Measurements from ENCODE around the gene CBLC. TPM values are rescaled to one million over a fixed set of nuclear protein-coding genes. Genes with fewer than 3 reads are reported as not detected.

The CBLC gene
- polyA plus RNA-seq, 1 of the 3 experiments (the other 2 are of a cell fraction) = not detected

- H3K9me3 ChIP-seq = no peaks in the 10 kb centered on the region
- peak overlapping the region; percentile 53 to 92 for H3K27ac ChIP-seq (ENCODE audit: low read depth in 2 of 2, low read length in 1 of 2)
- H3K9me2 ChIP-seq = no peaks in the 10 kb centered on the region
- ChIA-PET POLR2A (no interaction called here), CTCF (interaction anchor here (0.7 to 3.0 kb wide), 9 partner anchors 11 to 123 kb away, joined by 3 to 11 read pairs (median 3); no protein-coding TSS in a partner anchor)
- peak; percentile 51 for DNase-seq
- H3F3A ChIP-seq (replicated peaks; ENCODE audit: insufficient read depth) = peaks cover 18% of the 10 kb centered on the region
- no peaks in the 10 kb centered on the region for H3K36me3 ChIP-seq (replicated peaks in 1 of 2; ENCODE audit: control insufficient read depth in 1 of 2, insufficient read depth in 2 of 2, low read length in 1 of 2)
- no peaks in the 10 kb centered on the region for H3K27me3 ChIP-seq (ENCODE audit: insufficient read depth)
- peaks cover 39% of the 10 kb centered on the region for H4K20me1 ChIP-seq (ENCODE audit: insufficient read depth)
- H3K79me2 ChIP-seq (ENCODE audit: insufficient read depth) = peaks cover 63% of the 10 kb centered on the region
- TF ChIP-seq TEAD4 (IDR thresholded peaks at IDR 0.05; ENCODE audit: borderline replicate concordance, insufficient read depth) = 0 out of 2 replicates have a peak, but pooled peaks have one; percentile 1
- TF ChIP-seq MAX (IDR thresholded peaks at IDR 0.05; ENCODE audit: low read depth) = no peak; the same call in 1 of the 2 replicates
- 0 out of 2 replicates have a peak, but pooled peaks have one; percentile 8 for TF ChIP-seq SIN3A (IDR thresholded peaks at IDR 0.05; ENCODE audit: borderline replicate concordance, low read depth, low read length)
- TF ChIP-seq GABPA (IDR thresholded peaks at IDR 0.05; ENCODE audit: low read depth) = peak; percentile 53; the same call in 1 of the 2 replicates
- H3K4me1 ChIP-seq (ENCODE audit: control insufficient read depth in 1 of 2, insufficient read depth in 2 of 2, low read depth in 1 of 2, low read length in 1 of 2) = peaks cover 19 to 21% of the 10 kb centered on the region in 2 experiments; a peak in 3 of 4 replicates
- peak overlapping the region; percentile 92 for H3K4me2 ChIP-seq
- WGBS (ENCODE audit: low lambda C conversion rate) = 2% methylated on average over 31 of the region's 47 CpGs
- H3K4me3 ChIP-seq (ENCODE audit: low read depth in 2 of 2, low read length in 1 of 2) = peak overlapping the region; percentile 71 to 98
- H2AFZ ChIP-seq (ENCODE audit: low read depth) = peak overlapping the region; percentile 46; the same call in 1 of the 2 replicates
- H3K9ac ChIP-seq = peak overlapping the region; percentile 99
These were observed 69.7 kb downstream of the CBLC start for GRCh38 chr19:44847144-44848035.

- peak; percentile 41 for DNase-seq
- Histone ChIP-seq H3F3A (replicated peaks; ENCODE audit: insufficient read depth) (peaks cover 18% of the 10 kb centered on the region), H3K4me3 (ENCODE audit: low read depth in 2 of 2, low read length in 1 of 2) (peak overlapping the region; percentile 71 to 98), H3K36me3 (replicated peaks in 1 of 2; ENCODE audit: control insufficient read depth in 1 of 2, insufficient read depth in 2 of 2, low read length in 1 of 2) (no peaks in the 10 kb centered on the region), H3K27ac (ENCODE audit: low read depth in 2 of 2, low read length in 1 of 2) (peak overlapping the region; percentile 53 to 92), H2AFZ (ENCODE audit: low read depth) (0 out of 2 replicates have a peak overlapping the region, but pooled peaks have one; percentile 5), H3K9me2 (no peaks in the 10 kb centered on the region), H3K9me3 (no peaks in the 10 kb centered on the region), H3K4me2 (peak overlapping the region; percentile 92), H3K4me1 (ENCODE audit: control insufficient read depth in 1 of 2, insufficient read depth in 2 of 2, low read depth in 1 of 2, low read length in 1 of 2) (peaks cover 19 to 21% of the 10 kb centered on the region in 2 experiments; a peak in 3 of 4 replicates), H3K27me3 (ENCODE audit: insufficient read depth) (no peaks in the 10 kb centered on the region), H3K9ac (peak overlapping the region; percentile 99), H3K79me2 (ENCODE audit: insufficient read depth) (peaks cover 71% of the 10 kb centered on the region), H4K20me1 (ENCODE audit: insufficient read depth) (peaks cover 47% of the 10 kb centered on the region)
- WGBS (ENCODE audit: low lambda C conversion rate) = 11% methylated on average over 8 of the region's 19 CpGs
- ChIA-PET POLR2A (interaction anchor here (1.2 kb wide), 1 partner anchor 42 kb away, joined by 4 read pairs; no protein-coding TSS in a partner anchor), CTCF (interaction anchor here (1.1 to 3.0 kb wide), 8 partner anchors 10 to 278 kb away, joined by 3 to 11 read pairs (median 4); no protein-coding TSS in a partner anchor)
- TF ChIP-seq NRF1 (IDR thresholded peaks at IDR 0.05; ENCODE audit: low read depth, low read length) (no peak), MXI1 (IDR thresholded peaks at IDR 0.05; ENCODE audit: low read depth, low read length) (0 out of 2 replicates have a peak, but pooled peaks have one; percentile 30)
These were observed 70.5 kb downstream of the CBLC start for GRCh38 chr19:44848036-44848811.

Measured in SK-N-SH (cell line).